NCI-H2107 (cell line): ENCODE results near the gene ACBD6.

Experiments
- DNase-seq: peaks from one replicate; lab custom pipeline; 2025; lab: John Stamatoyannopoulos, UW

Gene ACBD6

DNA sequence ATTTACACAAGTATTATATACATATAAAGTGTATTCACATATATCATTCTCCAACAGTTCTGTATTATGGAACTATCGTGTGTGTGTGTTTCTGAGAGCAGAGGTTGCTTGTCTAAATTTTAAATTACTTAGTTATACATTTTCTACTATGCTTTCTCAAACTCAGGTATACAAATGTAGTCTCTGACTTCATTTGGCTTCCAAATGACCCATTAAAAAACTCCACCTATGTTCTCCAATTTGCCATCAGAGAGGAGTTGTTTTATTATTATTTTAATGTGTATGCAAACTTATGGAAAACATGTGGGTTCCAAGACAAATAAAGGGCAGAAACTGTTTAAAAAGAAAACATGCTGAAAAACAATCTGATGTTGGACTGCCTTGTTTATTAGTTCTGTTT is 131.8 kb downstream of the ACBD6 start:
- no peak for DNase-seq

DNA sequence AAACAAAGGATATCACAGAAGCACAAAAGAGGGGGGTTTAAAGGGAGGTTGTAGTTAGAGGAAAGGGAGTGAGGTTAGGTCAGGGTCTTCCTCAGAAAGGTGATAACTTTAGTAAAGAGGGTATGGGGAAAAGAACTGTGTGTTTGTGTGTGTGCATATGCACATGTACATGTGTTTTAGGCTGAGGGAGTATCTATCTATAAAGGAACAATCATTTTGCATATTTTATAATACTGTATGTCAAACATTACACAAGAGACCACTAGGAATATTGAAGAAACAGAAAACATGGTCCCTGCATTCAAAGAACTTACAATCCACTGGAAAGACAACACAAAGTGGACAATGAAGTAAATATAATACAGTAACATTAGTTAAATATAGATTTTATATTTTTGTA is 132.2 kb downstream of the ACBD6 start:
- DNase-seq: no peak

DNA sequence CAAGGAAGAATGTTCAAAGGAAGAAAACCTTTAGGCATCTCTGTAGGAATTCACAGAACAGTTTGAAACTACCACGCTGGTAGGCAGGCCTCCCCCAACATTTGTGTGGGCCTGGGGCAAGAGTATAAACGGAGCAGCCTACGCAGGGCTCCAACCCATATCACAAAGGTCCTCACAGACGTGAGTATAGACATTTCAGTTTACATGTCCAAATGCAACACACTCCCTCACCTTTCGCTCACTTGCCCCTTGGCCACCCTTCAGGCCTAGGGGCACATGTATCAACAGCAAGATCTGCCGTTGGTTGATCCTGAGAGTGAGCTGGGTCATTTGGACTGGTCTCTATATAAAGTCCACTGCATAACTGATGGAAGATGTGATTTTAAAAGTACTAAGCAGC is 133.3 kb downstream of the ACBD6 start:
- no peak for DNase-seq

DNA sequence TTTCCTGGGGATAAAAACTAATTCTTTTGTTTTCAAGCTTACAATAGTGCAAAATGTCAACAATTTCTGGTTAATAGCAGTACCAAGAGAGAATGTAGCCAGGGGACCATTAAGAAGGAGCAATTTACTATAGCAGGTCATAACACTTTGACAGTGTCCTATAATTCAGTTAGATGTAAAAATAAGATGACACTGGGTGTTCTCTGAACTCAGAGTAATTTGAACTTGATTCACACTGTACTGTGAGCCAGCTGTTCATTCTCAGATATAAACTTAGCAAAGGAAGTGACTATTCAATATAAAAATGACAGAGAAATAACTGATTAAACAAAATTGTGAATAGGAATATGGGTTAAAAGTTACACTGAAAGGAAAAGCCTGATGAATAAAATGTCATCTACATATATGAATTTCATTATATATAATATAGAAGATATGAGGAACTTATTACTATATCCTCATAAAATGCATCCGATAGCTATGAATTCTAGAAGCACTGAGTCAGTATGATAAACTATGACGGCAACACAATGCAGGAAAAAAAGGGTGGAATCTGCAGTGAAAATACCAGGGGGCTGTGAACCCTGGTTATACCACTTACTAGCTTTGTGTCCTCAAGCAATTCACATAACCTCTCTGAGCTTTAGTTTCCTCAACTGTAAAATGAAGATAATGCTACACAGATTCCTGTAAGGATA is 135.9 kb downstream of the ACBD6 start:
- DNase-seq: no peak

DNA sequence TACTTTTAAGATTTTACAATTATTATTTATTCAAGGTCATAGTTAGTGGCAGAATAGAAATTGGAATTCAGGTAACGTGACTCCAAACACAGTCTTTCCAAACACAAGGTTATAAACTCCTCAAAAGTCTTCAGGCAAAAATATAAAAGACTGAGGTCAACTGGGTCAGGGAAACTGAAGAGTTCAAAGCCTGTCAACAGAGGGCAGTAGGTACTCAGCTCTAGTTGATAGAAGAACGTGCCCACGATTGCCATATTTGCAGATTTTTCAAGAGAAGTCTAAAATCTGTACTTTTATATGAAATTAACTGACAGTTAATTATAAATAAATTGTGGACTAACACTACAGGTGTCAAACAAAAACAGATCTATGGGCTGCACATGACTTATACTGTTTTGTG is 137.3 kb downstream of the ACBD6 start:
- DNase-seq: no peak

DNA sequence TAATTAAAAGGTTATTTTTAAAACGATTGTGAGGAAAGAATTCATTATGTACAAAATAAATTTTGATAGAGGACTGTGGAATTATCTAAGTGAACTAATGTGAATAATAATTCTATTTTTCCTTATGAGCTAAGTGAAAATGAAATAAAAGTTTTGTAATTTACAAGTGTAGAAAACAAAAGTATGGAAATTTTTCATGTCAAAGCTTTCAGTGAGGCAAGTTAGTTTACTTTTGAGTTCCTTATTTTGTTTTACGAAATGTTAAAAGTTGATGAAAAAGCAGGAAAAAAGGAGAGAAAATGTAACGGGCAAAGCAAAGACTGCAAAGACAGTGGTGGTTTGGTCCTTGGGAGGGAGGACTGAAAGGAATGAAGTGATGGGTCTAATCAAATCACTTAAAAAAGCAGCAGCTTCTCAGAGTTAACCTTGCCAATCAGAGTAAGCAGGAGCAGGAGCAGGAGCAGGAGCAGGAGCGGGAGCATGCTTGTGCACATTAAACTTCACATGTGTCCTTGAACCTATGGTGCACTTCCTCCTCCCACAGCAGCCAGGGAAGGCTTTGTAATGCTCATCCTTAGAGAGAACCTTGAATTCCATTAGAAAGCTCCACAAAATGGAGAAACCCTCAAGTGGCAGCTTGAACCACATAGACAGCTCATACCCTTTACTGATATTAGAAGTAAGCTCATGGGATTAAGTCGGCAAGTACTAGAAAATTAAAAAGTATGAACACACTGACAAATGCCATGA is 139.0 kb downstream of the ACBD6 start:
- no peak for DNase-seq

DNA sequence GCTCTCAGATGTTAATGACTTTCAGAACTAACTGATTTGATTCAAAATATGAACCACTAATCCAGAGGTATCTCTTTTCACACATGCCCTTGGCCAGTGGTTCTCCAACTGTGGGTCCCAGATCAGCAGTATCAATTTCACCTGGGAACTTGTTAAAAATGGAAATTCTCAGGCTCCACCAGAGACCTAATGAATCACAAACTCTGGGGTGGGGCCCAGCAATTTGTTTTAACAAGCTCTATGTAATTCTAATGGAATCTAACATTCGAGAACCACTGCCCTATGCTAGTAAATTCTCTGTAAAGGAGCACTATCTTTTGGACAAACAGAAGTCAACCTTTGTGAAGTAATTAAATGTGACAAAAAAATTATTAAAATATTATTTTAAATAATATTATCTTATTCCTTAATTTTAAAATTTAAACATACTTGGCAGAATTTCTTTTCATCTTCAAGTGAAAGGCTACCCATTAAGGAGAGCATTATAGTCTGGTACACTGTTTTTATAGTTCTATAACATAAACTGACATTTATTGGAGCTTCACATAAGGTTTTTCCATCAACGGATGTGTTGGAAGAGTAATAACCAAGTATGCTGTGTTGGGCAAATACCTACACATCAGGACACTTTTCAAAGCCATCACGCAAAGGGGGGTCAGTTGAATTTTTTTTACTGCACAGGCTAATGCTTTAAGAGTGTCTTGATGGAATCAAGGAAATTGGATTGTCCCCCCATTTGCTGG is 141.9 kb downstream of the ACBD6 start:
- no peak for DNase-seq

DNA sequence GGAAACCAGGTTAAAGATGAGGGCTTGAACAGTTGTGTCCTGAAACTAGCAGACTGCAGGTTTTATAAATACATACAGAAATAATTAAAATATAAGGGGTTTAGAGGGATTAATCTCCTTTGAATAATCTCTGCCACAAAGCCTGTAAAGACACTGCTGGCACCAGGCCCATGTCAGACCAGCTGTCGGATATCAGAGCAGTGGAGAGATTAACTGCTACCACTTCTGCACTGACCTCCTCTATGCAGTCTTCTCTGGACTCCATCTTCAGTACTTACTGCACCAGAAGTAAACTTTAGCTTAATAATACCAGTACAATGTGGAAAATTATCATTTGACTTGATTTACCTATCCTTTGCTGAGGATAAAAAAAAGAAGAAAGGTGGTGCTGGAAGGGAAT is 143.7 kb downstream of the ACBD6 start:
- DNase-seq: no peak

DNA sequence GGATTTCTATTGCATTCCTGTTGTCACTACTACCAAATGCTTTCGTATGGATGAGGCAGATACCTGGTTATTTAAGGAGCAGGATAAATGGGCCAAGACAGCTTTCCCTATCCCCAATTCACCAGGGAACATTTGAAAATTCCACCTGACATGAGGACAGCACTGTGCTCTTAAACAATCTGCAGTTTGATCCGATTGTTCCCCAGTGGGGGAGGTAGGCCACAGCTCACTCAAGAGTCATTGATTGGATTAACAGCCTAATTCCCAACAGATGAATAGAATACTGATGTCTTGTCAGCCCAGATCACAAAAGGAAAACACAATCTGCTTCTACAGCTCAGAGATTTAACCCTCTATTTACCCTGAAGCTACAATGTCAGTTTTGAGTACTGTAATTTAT is 148.4 kb downstream of the ACBD6 start:
- no peak for DNase-seq

DNA sequence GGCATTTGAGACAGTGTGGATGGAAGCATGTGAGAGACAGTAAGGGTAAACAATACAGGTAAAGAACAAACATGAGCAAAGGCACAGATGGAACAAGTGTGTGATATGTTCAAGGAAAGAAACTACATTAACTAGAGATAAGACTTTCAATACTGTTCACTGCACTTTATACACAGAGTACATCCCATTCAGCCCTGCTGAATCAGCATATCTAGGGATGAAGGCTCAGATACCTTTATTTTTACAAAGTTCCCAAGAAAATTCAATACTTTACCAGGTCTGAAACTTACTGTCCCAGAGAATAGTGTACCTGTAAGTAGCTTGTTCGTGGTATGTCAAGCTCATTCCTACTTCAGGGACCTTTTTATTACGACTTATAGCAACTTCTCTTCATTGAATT is 149.8 kb downstream of the ACBD6 start:
- DNase-seq: no peak

DNA sequence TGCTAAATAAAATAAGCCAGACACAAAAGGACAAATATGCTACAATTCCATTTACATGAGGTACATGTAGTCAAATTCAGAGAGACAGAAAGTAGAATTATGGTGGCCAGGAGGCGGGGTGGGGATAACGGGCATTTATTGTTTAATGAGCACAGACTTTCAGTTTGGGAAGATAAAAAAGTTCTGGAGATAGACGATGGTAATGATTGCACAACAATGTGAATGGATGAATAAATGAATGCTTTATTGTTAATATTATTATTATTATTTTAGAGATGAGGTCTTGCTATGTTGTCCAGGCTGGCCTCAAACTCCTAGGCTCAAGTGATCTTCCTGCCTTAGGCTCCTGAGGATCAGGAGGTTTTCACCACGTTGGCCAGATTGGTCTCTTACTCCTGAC is 150.4 kb downstream of the ACBD6 start:
- no peak for DNase-seq

DNA sequence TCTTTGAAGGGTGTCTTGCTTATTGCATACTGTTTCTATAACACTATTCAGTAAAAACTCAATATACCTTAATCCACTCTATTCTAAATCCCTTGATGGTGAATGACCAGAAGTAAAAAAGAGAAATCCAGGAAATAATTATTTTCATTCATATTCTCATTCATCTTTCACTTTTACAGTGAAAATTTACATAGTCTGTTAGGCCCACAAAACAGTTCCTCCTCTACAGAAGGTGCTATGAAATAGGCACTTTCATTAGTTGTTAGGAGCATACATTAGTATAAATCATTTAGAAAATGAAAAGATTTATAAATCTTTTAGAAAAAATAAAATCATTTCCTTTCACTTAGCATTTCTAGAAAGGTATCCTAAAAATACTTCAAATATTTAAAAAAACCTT is 157.2 kb downstream of the ACBD6 start:
- DNase-seq: no peak

DNA sequence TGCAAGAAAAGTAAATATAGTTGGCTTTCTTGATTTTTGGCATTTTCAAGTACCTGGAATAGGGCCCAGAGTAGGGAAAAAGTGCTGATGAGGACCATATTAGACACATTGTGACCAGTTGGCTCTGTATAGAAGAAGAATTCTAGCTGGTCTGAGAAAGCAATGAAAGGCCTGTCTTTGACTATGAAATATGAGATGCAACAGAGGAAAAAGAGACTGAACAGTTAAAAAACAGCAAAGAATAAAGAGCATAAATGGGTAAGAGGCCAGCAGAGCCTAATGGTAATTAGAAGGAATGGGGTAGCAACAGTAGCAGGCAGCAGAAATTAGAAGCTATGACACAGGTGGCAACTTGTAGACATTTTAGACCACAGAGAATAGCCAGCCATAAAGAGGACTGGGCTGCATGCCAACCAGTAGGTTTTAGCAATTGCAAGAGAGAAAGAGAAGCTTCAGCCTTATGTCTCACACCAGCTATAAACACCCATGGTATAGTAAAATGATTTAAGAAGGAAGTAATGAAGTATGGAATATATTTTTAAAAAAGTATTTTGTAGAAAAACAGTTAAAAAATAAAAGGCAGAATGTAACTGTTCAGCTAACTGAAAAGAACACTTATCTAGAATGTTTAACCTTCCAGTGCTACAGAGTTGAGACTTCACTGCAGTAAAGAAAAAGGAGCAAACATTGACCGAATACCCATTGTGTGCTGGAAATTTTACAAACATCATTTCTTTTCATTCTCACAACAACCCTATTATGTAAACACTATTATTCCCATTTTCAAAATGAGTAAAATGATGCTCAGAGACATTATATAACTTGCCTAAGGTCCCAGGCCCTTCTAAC is 158.2 kb downstream of the ACBD6 start:
- DNase-seq: peak; percentile 73

DNA sequence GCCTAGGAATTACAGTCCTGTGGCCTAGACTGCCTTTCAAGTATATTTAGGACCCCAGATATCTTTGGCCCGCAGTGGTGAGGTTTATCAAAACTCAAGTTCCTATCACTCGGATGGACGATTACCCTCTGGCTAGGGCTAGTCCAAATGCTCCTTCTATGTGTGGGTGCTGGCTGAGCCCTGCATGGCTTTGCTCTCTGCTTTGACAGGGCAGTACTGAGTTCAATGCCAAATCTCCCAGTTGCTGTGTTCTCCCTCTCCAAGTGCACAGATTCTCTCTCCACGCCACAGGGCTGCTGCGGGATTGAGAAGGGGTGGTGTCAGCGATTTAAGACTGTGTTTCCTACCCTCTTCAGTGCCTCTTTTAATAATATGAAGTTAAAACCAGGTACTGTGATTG is 175.3 kb downstream of the ACBD6 start:
- DNase-seq: no peak

DNA sequence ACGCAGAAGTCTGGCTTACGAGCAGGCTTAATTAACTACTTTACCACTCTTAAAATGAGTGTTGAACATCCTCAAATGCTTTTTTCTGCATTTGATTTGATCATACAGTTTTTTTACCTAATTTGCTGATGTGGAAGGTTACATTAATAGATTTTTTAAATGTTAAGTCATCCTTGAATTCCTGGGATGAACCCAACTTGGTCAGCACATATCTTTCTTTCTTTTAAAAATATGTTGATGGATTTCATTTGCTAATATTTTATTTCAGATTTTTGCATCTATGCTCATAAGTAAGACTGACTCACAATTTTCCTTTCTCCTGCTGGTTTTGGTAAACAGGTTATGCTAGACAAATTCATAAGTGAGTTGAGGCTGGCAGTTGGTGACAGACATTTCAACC is 189.5 kb downstream of the ACBD6 start:
- DNase-seq: no peak

DNA sequence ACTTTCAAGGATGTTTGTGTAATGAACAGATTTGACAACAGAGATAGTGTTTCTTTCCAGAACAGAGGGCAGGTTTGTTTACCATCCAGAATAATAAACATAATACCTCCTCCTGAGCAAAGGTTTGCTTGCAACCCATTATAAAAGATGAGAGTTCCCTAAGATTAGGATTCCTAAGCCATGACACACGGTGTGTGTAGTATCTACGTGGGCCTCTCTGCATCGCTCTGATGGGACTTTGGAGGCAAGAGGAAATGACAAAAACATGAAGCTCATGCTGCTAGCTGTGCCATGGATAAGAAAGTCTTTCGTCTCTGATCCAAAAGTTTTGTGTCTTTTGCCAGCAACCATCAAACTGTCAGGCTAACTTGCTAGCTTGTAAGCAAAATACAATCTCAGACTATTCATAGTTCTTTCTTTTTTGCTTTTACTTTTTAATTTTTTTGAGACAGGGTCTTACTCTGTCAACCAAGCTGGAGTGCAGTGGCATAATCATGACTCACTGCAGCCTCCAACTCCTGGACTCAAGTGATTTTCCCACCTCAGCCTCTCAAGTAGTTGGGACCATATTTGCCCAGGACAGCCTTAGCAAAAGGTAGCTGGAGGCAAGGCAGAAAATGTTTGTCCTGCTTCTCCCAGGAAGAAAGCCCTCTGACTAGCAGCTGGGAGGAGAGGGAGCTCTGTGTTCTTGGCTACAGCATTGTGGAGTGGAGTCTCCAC is 191.2 kb downstream of the ACBD6 start:
- DNase-seq: no peak

DNA sequence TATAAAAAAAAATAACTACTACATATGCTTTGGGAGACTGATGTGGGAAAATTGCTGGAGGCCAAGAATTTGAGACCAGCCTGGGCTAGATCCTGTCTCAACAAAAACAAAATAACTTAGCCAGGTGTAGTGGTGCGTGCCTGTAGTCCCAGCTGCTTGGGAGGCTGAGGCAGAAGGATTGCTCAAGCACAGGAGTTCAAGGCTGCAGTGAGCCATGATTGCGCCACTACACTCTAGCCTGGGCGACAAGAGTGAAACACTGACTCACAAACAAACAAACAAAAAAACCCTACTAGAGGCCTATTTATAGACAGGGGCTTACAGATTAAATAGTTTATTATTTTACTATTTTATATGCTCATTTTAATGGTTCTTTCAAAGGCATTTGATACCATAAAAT is 192.3 kb downstream of the ACBD6 start:
- DNase-seq: no peak

DNA sequence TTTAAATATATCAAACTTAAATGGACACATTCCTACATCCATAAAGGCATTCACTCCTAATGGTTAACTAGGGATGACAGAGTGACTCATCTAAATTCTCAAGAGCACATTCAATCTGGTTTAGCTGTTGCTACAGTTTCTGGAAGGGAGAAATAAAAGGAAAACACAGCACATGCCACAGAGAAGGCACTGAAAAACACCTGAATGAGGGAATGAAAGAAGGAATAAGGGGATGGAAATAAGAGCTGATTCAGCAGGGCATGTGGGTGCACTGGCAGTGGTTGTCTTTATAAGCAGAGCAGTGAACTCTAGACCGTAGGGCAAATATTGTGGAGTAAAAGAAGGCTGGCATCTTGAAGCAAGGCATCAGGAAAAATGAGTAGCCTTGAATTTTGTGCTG is 193.0 kb downstream of the ACBD6 start:
- DNase-seq: no peak

DNA sequence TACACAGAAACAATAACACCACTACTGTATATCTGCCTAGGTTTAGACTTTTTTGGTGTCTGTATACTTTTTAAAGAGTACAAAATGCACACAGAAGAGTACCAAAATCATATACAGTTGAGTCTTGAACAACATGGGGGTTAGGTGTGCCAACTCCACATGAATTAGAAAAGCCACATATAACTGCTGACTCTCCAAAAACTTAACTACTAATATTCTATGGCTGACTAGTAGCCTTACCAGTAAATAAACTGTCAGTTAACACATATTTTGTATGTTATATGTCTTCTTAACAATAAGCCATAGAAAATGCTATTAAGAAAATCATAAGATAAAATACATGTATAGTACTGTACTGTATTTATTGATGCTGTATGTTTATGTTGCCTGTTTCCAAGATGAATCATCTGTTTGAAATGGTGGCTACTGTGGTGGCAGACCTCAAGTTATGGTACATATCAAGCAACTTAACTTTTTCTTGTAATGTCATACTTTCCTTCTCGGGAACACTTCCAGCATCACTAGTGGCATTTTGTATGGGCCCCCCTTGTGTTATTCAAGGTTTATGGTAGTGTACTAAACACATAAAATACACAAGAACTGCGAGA is 201.1 kb downstream of the ACBD6 start:
- no peak for DNase-seq

DNA sequence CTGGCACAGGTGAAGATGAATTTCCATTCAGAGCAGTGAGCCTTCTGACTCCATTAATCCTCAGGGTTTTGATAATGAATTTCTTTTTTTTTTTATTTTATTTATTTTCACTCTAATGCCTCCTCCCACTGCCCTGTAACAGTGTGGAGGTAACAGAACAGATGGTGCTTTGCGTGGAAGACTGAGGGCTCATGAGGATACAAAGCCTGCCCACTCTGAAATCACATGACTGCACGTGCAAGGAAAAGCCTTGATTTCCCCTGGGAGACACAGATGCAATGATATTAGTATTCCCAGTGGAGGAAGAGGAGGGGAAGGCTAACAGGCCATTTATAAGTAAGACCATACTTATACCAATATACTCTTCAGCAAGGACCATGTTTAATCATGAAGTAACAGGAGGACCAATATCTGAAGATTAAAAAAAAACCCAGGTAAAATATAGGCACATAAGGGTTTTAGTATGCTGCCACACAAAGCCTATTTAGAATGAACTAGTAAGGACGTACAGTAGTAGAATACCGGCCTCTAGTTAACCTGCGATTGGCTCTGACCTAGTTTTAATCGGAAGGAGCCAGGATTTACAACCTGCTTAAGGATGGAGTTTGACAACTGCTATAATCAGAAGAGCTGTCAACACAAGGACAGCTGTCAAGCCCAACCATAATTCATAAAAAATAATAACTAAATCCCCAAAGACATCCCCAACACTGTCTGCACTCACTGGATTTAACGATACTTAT is 202.7 kb downstream of the ACBD6 start:
- DNase-seq: no peak
